Measurements from ENCODE around the gene PODN.

DNA sequence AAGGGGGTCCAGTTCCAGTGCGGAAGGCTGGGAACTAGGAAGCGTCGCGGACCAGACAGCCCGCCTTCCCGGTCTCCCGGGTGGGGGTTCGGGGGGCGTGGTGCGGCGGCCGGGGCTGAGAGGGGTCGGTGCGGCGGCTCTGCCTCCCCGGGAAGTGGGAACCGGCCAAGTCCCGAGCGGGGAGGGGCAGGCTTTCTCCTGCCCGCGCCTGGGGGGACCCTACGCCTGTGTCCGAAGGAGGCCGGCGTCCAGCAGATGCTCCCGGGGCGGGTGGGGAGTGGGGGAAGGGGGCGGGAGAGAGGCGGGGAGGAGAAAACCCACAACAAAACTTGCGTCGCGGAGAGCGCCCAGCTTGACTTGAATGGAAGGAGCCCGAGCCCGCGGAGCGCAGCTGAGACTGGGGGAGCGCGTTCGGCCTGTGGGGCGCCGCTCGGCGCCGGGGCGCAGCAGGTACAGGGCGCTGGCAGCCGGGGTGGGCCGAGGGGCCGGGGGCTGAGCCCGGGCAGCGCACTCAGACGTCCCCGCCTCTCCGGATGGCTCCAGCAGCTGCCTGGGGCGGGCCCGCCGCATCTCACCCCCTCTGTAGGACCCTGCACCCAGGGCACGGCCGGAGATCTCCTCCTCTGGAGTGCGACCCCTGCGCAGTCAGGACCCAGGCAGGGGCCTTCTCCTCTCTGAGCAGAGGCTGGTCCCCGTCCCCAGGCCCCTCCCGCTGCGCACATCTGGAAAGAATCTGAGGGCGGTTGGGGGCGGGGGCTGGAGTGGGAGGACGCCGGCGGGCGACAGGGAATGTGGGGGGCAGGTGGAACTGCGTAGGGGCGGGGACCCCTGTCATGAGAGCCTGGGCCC, at the start of gene PODN:
- peak in 1 of 2 donors; percentile 41 for TF ChIP-seq POLR2A (IDR thresholded peaks at IDR 0.05)
- no peak for TF ChIP-seq EP300 (IDR thresholded peaks at IDR 0.05)
- TF ChIP-seq, protein P1, sequence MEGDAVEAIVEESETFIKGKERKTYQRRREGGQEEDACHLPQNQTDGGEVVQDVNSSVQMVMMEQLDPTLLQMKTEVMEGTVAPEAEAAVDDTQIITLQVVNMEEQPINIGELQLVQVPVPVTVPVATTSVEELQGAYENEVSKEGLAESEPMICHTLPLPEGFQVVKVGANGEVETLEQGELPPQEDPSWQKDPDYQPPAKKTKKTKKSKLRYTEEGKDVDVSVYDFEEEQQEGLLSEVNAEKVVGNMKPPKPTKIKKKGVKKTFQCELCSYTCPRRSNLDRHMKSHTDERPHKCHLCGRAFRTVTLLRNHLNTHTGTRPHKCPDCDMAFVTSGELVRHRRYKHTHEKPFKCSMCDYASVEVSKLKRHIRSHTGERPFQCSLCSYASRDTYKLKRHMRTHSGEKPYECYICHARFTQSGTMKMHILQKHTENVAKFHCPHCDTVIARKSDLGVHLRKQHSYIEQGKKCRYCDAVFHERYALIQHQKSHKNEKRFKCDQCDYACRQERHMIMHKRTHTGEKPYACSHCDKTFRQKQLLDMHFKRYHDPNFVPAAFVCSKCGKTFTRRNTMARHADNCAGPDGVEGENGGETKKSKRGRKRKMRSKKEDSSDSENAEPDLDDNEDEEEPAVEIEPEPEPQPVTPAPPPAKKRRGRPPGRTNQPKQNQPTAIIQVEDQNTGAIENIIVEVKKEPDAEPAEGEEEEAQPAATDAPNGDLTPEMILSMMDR (IDR thresholded peaks at IDR 0.05): no peak

Measured in tibial nerve (tissue), 4 donors.